ENCODE data around the gene DHRSX. TPM values are rescaled to one million over a fixed set of nuclear protein-coding genes. Genes with fewer than 3 reads are reported as not detected.
"Not testable (repeated sequence)": the region's sequence is repeated elsewhere in the genome, so short reads cannot be mapped to it uniquely, and the experiment has no call there.

DHRSX gene
- total RNA-seq, 3 donors from 2014 or later: 24.3 to 39.0 (median 29.2) TPM

GRCh38 chrX:2266445-2267349, 234.1 kb downstream of the DHRSX start:
- Histone ChIP-seq H3K9me3 (no peaks in the 10 kb centered on the region), H3K36me3 (no peaks in the 10 kb centered on the region), H3K4me1 (no peaks in the 10 kb centered on the region), H3K27me3 (no peaks in the 10 kb centered on the region), H3K4me3 (no peak overlapping the region), H3K27ac (no peak overlapping the region)
- no peak for TF ChIP-seq POLR2A (IDR thresholded peaks at IDR 0.05)
- TF ChIP-seq, protein P1, sequence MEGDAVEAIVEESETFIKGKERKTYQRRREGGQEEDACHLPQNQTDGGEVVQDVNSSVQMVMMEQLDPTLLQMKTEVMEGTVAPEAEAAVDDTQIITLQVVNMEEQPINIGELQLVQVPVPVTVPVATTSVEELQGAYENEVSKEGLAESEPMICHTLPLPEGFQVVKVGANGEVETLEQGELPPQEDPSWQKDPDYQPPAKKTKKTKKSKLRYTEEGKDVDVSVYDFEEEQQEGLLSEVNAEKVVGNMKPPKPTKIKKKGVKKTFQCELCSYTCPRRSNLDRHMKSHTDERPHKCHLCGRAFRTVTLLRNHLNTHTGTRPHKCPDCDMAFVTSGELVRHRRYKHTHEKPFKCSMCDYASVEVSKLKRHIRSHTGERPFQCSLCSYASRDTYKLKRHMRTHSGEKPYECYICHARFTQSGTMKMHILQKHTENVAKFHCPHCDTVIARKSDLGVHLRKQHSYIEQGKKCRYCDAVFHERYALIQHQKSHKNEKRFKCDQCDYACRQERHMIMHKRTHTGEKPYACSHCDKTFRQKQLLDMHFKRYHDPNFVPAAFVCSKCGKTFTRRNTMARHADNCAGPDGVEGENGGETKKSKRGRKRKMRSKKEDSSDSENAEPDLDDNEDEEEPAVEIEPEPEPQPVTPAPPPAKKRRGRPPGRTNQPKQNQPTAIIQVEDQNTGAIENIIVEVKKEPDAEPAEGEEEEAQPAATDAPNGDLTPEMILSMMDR (IDR thresholded peaks at IDR 0.05): no peak
- TF ChIP-seq POLR2AphosphoS5 (IDR thresholded peaks at IDR 0.05): no peak
- DNase-seq (ENCODE audit: low spot score in 2 of 2): no peak
- intact Hi-C loops (cut with DNase I; ENCODE audit: low total_unique reads): no loop called here

DNA sequence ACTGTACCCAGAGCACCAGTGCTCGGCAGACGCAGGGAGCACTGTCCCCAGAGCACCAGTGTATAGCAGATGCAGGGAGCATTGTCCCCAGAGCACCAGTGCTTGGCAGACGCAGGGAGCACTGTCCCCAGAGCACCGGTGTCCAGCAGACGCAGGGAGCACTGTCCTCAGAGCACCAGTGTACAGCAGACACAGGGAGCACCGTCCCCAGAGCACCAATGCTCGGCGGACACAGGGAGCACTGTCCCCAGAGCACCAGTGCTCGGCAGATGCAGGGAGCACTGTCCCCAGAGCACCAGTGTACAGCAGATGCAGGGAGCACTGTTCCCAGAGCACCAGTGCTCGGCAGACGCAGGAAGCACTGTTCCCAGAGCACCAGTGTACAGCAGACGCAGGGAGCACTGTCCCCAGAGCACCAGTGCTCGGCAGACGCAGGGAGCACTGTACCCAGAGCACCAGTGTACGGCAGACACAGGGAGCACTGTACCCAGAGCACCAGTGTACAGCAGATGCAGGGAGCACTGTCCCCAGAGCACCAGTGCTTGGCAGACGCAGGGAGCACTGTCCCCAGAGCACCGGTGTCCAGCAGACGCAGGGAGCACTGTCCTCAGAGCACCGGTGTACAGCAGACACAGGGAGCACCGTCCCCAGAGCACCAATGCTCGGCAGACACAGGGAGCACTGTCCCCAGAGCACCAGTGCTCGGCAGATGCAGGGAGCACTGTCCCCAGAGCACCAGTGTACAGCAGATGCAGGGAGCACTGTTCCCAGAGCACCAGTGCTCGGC, 234.9 kb downstream of the DHRSX start:
- H3K4me3 ChIP-seq; H3K27me3 ChIP-seq; H3K36me3 ChIP-seq; H3K9me3 ChIP-seq; intact Hi-C loops (cut with DNase I; ENCODE audit: low total_unique reads); H3K27ac ChIP-seq; H3K4me1 ChIP-seq; DNase-seq (ENCODE audit: low spot score in 2 of 2): not testable (repeated sequence)

DNA sequence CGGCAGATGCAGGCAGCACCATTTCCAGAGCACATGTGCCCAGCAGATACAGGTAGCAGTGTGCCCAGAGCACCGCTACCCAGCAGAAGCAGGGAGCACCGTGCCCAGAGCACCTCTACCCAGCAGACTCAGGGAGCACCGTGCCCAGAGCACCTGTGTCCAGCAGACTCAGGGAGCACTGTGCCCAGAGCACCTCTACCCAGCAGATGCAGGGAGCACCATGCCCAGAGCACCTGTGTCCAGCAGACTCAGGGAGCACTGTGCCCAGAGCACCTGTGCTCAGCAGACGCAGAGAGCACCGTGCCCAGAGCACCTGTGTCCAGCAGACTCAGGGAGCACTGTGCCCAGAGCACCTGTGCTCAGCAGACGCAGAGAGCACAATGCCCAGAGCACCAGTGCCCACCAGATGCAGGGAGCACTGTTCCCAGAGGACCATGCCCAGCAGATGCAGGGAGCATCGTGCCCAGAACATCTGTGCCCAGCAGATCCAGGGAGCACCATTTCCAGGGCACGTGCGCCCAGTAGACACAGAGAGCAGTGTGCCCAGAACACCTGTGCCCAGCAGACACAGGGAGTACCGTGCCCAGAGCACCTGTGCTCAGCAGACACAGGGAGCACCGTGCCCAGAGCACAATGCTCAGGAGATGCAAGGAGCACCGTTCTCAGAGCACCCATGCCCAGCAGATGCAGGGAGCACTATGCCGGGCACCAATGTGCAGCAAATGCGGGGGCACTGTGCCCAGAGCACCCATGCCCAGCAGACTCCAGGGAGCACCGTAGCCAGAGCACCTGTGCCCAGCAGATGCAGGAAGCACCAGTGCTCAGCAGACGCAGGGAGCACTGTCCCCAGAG, 236.4 kb downstream of the DHRSX start:
- DNase-seq (ENCODE audit: low spot score in 2 of 2): peak in 1 of 2 donors; percentile 10
- Histone ChIP-seq H3K9me3 (no peaks in the 10 kb centered on the region), H3K27me3 (no peaks in the 10 kb centered on the region), H3K27ac (no peak overlapping the region), H3K4me1 (no peaks in the 10 kb centered on the region), H3K36me3 (no peaks in the 10 kb centered on the region), H3K4me3 (no peak overlapping the region)
- intact Hi-C loops (cut with DNase I; ENCODE audit: low total_unique reads): no loop called here
- TF ChIP-seq, protein P1 (IDR thresholded peaks at IDR 0.05): no peak
- TF ChIP-seq POLR2AphosphoS5 (IDR thresholded peaks at IDR 0.05) (no peak), POLR2A (IDR thresholded peaks at IDR 0.05) (no peak)

- Histone ChIP-seq H3K27me3 (no peaks in the 10 kb centered on the region), H3K27ac (no peak overlapping the region), H3K4me1 (no peaks in the 10 kb centered on the region), H3K4me3 (no peak overlapping the region), H3K36me3 (no peaks in the 10 kb centered on the region), H3K9me3 (no peaks in the 10 kb centered on the region)
- no peak for TF ChIP-seq POLR2AphosphoS5 (IDR thresholded peaks at IDR 0.05)
- TF ChIP-seq POLR2A (IDR thresholded peaks at IDR 0.05): no peak
- intact Hi-C loops (cut with DNase I; ENCODE audit: low total_unique reads): no loop called here
- DNase-seq (ENCODE audit: low spot score in 2 of 2): peak in 1 of 2 donors; percentile 19
Measured at GRCh38 chrX:2263203-2263602, 237.6 kb downstream of the DHRSX start.

- H3K4me3 ChIP-seq: no peak overlapping the region
- no peaks in the 10 kb centered on the region for H3K27me3 ChIP-seq
- intact Hi-C loops (cut with DNase I; ENCODE audit: low total_unique reads): no loop called here
- H3K4me1 ChIP-seq: no peaks in the 10 kb centered on the region
- no peaks in the 10 kb centered on the region for H3K36me3 ChIP-seq
- H3K9me3 ChIP-seq: no peaks in the 10 kb centered on the region
- peak in 1 of 2 donors; percentile 44 for DNase-seq (ENCODE audit: low spot score in 2 of 2)
- no peak overlapping the region for H3K27ac ChIP-seq
- TF ChIP-seq POLR2AphosphoS5 (IDR thresholded peaks at IDR 0.05) (no peak), POLR2A (IDR thresholded peaks at IDR 0.05) (no peak)
- TF ChIP-seq, protein P1 (IDR thresholded peaks at IDR 0.05): no peak
Measured at GRCh38 chrX:2262668-2263055, 238.1 kb downstream of the DHRSX start.

Measured in breast epithelium (tissue), 4 donors.